HepG2 (cell line): Measurements from ENCODE around the gene CRYM. TPM values are rescaled to one million over a fixed set of nuclear protein-coding genes. Genes with fewer than 3 reads are reported as not detected.

Experiments
- DNMT3B ChIP-seq: conservative IDR thresholded peaks from 2 replicates; pipeline ENCODE4 v1.6.1; 2016; ENCODE audit warnings: missing biosample characterization, control low read depth
- GTF2F1 ChIP-seq: fragments of 150-350 bp; IDR thresholded peaks from 2 replicates; pipeline ENCODE4 v1.6.1; 2014; ENCODE audit warnings: low read length
- HMGA1 ChIP-seq: sonication (generic); formaldehyde crosslinking; conservative IDR thresholded peaks from 2 replicates; pipeline ENCODE4 v1.4.0; 2020; ENCODE audit warnings: missing genetic modification reagents
- MEIS1 ChIP-seq: sonication (generic); formaldehyde crosslinking; IDR thresholded peaks from 2 replicates; pipeline ENCODE4 v1.9.0; 2021; ENCODE audit warnings: mild to moderate bottlenecking, missing genetic modification reagents, moderate library complexity, borderline replicate concordance
- POLR2G ChIP-seq: fragments of 200-400 bp; formaldehyde crosslinking; IDR thresholded peaks from 2 replicates; pipeline ENCODE4 v1.6.1; 2018; ENCODE audit warnings: mild to moderate bottlenecking, low read depth, low read length, moderate library complexity
- SRSF9 ChIP-seq: fragments of 200-400 bp; formaldehyde crosslinking; IDR thresholded peaks from 2 replicates; pipeline ENCODE4 v1.6.1; 2018; ENCODE audit warnings: borderline replicate concordance, mild to moderate bottlenecking, low read depth, low read length; ENCODE audit not compliant: insufficient read depth, poor library complexity, severe bottlenecking
- SRY ChIP-seq: sonication (generic); formaldehyde crosslinking; IDR thresholded peaks from 2 replicates; pipeline ENCODE4 v1.8.0; 2022; ENCODE audit warnings: mild to moderate bottlenecking, missing genetic modification reagents
- THAP11 ChIP-seq: IDR thresholded peaks from 2 replicates; pipeline ENCODE4 v1.6.1; 2016; ENCODE audit warnings: missing biosample characterization, missing genetic modification reagents
- ZBTB1 ChIP-seq: sonication (generic); formaldehyde crosslinking; IDR thresholded peaks from 2 replicates; pipeline ENCODE4 v1.4.0; 2020; ENCODE audit warnings: missing genetic modification reagents, borderline replicate concordance
- ZBTB2 ChIP-seq: sonication (generic); formaldehyde crosslinking; IDR thresholded peaks from 2 replicates; pipeline ENCODE4 v1.8.0; 2022; ENCODE audit warnings: low read depth, missing genetic modification reagents
- ZNF329 ChIP-seq: sonication (generic); formaldehyde crosslinking; IDR thresholded peaks from 2 replicates; pipeline ENCODE4 v1.9.0; 2021; ENCODE audit warnings: low read depth, mild to moderate bottlenecking, missing genetic modification reagents
- ZNF367 ChIP-seq: sonication (generic); formaldehyde crosslinking; IDR thresholded peaks from 2 replicates; pipeline ENCODE4 v1.4.0; 2020; ENCODE audit warnings: missing genetic modification reagents, borderline replicate concordance
- ZNF382 ChIP-seq: sonication (generic); formaldehyde crosslinking; IDR thresholded peaks from 2 replicates; pipeline ENCODE4 v1.5.0; 2020; ENCODE audit warnings: missing genetic modification reagents, mild to moderate bottlenecking, borderline replicate concordance
- ZNF44 ChIP-seq: sonication (generic); formaldehyde crosslinking; IDR thresholded peaks from 2 replicates; pipeline ENCODE4 v1.5.1; 2020; ENCODE audit warnings: mild to moderate bottlenecking, missing genetic modification reagents
- ZNF550 ChIP-seq: sonication (generic); formaldehyde crosslinking; IDR thresholded peaks from 2 replicates; pipeline ENCODE4 v1.4.0; 2020; ENCODE audit warnings: mild to moderate bottlenecking, missing genetic modification reagents, borderline replicate concordance
- ZNF660 ChIP-seq: sonication (generic); formaldehyde crosslinking; IDR thresholded peaks from 2 replicates; pipeline ENCODE4 v1.5.1; 2020; ENCODE audit warnings: mild to moderate bottlenecking, low read depth, missing genetic modification reagents, borderline replicate concordance
- ZNF878 ChIP-seq: sonication (generic); formaldehyde crosslinking; IDR thresholded peaks from 2 replicates; pipeline ENCODE4 v1.8.1; 2023; ENCODE audit warnings: mild to moderate bottlenecking, missing genetic modification reagents, moderate library complexity
- polyA plus RNA-seq, 8 experiments: library from polyadenylated mRNA; depleted of rRNA in 3 of 8; stranded (reverse) in 7 of 8; unstranded in 1 of 8; fragments of >200 nt; fragmentation: Illumina TruSeq in 4 of 8; extraction: Trizol in 4 of 8; gene quantifications; 2 replicates each; pipeline versions ENCODE4 v1.2.1 to v1.2.3, GENCODE V29; 2011 to 2016; ENCODE audit warnings: low read depth in 4 of 8, missing spikeins in 1 of 8, mixed read lengths in 1 of 8; ENCODE audit not compliant: insufficient read depth in 1 of 8
- total RNA-seq, 5 experiments: library from RNA; depleted of rRNA; stranded (reverse); fragments of >200 nt; fragmentation: Illumina TruSeq; extraction: Trizol; gene quantifications; 2 replicates each; pipeline ENCODE4 v1.2.3, GENCODE V29; 2016; ENCODE audit warnings: low read depth in 1 of 5
- TF ChIP-seq, protein P1 (sequence below): sonication (generic); formaldehyde crosslinking; conservative IDR thresholded peaks from 2 replicates; pipeline ENCODE4 v1.4.0; 2020; ENCODE audit warnings: mild to moderate bottlenecking, missing genetic modification reagents, moderate library complexity
- TF ChIP-seq, protein P2 (sequence below): sonication (generic); formaldehyde crosslinking; IDR thresholded peaks from 2 replicates; pipeline ENCODE4 v1.5.0; 2020; ENCODE audit warnings: mild to moderate bottlenecking, missing genetic modification reagents, borderline replicate concordance

Gene CRYM
- total and polyA plus RNA-seq, 2 of the 13 experiments (the other 11 are each of a cell fraction or from before 2014, with no cell fraction given): 1.9 to 2.2 TPM

- TF ChIP-seq, protein P1, sequence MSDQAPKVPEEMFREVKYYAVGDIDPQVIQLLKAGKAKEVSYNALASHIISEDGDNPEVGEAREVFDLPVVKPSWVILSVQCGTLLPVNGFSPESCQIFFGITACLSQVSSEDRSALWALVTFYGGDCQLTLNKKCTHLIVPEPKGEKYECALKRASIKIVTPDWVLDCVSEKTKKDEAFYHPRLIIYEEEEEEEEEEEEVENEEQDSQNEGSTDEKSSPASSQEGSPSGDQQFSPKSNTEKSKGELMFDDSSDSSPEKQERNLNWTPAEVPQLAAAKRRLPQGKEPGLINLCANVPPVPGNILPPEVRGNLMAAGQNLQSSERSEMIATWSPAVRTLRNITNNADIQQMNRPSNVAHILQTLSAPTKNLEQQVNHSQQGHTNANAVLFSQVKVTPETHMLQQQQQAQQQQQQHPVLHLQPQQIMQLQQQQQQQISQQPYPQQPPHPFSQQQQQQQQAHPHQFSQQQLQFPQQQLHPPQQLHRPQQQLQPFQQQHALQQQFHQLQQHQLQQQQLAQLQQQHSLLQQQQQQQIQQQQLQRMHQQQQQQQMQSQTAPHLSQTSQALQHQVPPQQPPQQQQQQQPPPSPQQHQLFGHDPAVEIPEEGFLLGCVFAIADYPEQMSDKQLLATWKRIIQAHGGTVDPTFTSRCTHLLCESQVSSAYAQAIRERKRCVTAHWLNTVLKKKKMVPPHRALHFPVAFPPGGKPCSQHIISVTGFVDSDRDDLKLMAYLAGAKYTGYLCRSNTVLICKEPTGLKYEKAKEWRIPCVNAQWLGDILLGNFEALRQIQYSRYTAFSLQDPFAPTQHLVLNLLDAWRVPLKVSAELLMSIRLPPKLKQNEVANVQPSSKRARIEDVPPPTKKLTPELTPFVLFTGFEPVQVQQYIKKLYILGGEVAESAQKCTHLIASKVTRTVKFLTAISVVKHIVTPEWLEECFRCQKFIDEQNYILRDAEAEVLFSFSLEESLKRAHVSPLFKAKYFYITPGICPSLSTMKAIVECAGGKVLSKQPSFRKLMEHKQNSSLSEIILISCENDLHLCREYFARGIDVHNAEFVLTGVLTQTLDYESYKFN (CRISPR knock-in tag): 0 out of 2 replicates have a peak, but pooled peaks have one; percentile 58
- peak; percentile 88; the same call in 1 of the 2 replicates for TF ChIP-seq MEIS1
- TF ChIP-seq, protein P2, sequence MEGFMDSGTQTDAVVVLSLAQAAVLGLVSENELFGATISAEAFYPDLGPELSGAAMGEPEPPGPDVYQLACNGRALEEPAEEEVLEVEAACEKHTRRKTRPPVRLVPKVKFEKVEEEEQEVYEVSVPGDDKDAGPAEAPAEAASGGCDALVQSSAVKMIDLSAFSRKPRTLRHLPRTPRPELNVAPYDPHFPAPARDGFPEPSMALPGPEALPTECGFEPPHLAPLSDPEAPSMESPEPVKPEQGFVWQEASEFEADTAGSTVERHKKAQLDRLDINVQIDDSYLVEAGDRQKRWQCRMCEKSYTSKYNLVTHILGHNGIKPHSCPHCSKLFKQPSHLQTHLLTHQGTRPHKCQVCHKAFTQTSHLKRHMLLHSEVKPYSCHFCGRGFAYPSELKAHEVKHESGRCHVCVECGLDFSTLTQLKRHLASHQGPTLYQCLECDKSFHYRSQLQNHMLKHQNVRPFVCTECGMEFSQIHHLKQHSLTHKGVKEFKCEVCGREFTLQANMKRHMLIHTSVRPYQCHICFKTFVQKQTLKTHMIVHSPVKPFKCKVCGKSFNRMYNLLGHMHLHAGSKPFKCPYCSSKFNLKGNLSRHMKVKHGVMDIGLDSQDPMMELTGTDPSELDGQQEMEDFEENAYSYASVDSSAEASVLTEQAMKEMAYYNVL: peak; percentile 77; the same call in 1 of the 2 replicates
- 0 out of 2 replicates have a peak, but pooled peaks have one; percentile 6 for TF ChIP-seq ZNF44
- no peak; the same call in 1 of the 2 replicates for TF ChIP-seq ZNF878 (CRISPR knock-in tag)
- peak; percentile 70 for TF ChIP-seq POLR2G
- no peak for TF ChIP-seq ZBTB1
- TF ChIP-seq ZNF660 (CRISPR knock-in tag): no peak
- TF ChIP-seq ZNF367 (CRISPR knock-in tag): peak; percentile 48
- peak; percentile 62; the same call in 1 of the 2 replicates for TF ChIP-seq ZBTB2 (CRISPR knock-in tag)
- no peak for TF ChIP-seq SRSF9
- no peak for TF ChIP-seq ZNF382
- TF ChIP-seq GTF2F1: no peak
- TF ChIP-seq SRY (CRISPR knock-in tag): peak; percentile 98
- TF ChIP-seq HMGA1 (CRISPR knock-in tag): no peak
- TF ChIP-seq DNMT3B (CRISPR knock-in tag): no peak
- peak; percentile 71 for TF ChIP-seq ZNF329 (CRISPR knock-in tag)
- peak; percentile 69 for TF ChIP-seq THAP11 (CRISPR knock-in tag)
- TF ChIP-seq ZNF550 (CRISPR knock-in tag): peak; percentile 92; the same call in 1 of the 2 replicates
These were observed 23.2 kb upstream of the CRYM start (continued) for GRCh38 chr16:21301168-21301894.
